H1 (cell line): ENCODE measurements around the gene MCF2L2. TPM values are rescaled to one million over a fixed set of nuclear protein-coding genes. Genes with fewer than 3 reads are reported as not detected.

Experiments
- CTCF ChIA-PET: fragments of 300-600 bp; sonication (Branson Sonifier 250); formaldehyde crosslinking; loops from one replicate; lab custom pipeline; 2021; ENCODE audit not compliant: partially characterized antibody; lab: Charles Lee
- POLR2A ChIA-PET: fragments of 300-600 bp; sonication (Branson Sonifier 250); formaldehyde crosslinking; loops from one replicate; lab custom pipeline; 2021; ENCODE audit warnings: inconsistent platforms; ENCODE audit not compliant: partially characterized antibody; lab: Charles Lee
- DNase-seq, 2 experiments: peaks; one replicate each; pipeline versions ENCODE4 v3.0.0 to v3.0.0-alpha.2; 2010 to 2022; ENCODE audit warnings: low spot score in 2 of 2, low read depth in 1 of 2, mixed read lengths in 1 of 2
- FAIRE-seq: peaks from 2 replicates; lab custom pipeline; 2011; peaks lifted over from hg19 to GRCh38; lab: Jason Lieb, UNC
- H2AFZ ChIP-seq: 2 replicates; pipeline ENCODE4 v1.8.1; 2012; ENCODE audit warnings: low read length, inconsistent platforms
- H2AK5ac ChIP-seq: 2 replicates; pipeline ENCODE4 v1.6.1; 2013; ENCODE audit warnings: low read depth, low read length
- H2BK120ac ChIP-seq: replicated peaks from 2 replicates; pipeline ENCODE3; 2013; ENCODE audit warnings: low read depth, low read length, inconsistent platforms
- H2BK12ac ChIP-seq: 2 replicates; pipeline ENCODE4 v1.6.1; 2013; ENCODE audit warnings: low read depth, low read length
- H2BK15ac ChIP-seq: 2 replicates; pipeline ENCODE4 v1.6.1; 2013; ENCODE audit warnings: low read length
- H2BK20ac ChIP-seq: 2 replicates; pipeline ENCODE4 v1.6.1; 2013; ENCODE audit warnings: low read length
- H2BK5ac ChIP-seq: 2 replicates; pipeline ENCODE4 v1.6.1; 2013; ENCODE audit warnings: low read depth, low read length
- H3K14ac ChIP-seq: 2 replicates; pipeline ENCODE4 v1.6.1; 2013; ENCODE audit warnings: inconsistent platforms; ENCODE audit not compliant: insufficient read length
- H3K18ac ChIP-seq: 2 replicates; pipeline ENCODE4 v1.6.1; 2013; ENCODE audit warnings: low read length; ENCODE audit errors: extremely low read depth
- H3K23ac ChIP-seq: 2 replicates; pipeline ENCODE4 v1.6.1; 2013; ENCODE audit warnings: inconsistent platforms; ENCODE audit not compliant: insufficient read length
- H3K23me2 ChIP-seq: 2 replicates; pipeline ENCODE4 v1.6.1; 2013; ENCODE audit warnings: low read depth, low read length
- H3K27ac ChIP-seq: 2 replicates; pipeline ENCODE4 v1.6.1; 2011; ENCODE audit warnings: low read depth, low read length, inconsistent platforms
- H3K27me3 ChIP-seq, 4 experiments: replicated peaks in 1 of 4; 1 replicate in 1 of 4; 2 replicates in 3 of 4; pipeline versions ENCODE4 v1.6.1 to v1.8.1; 2011 to 2013; ENCODE audit warnings: low read length in 3 of 4, mild to moderate bottlenecking in 3 of 4, inconsistent platforms in 2 of 4, mixed read lengths in 2 of 4, moderate library complexity in 1 of 4; ENCODE audit not compliant: control insufficient read depth in 3 of 4, insufficient read depth in 3 of 4; ENCODE audit errors: extremely low read depth in 1 of 4
- H3K36me3 ChIP-seq, 4 experiments: 2 replicates each; pipeline versions ENCODE4 v1.6.1 to v1.8.1; 2011 to 2013; ENCODE audit warnings: mild to moderate bottlenecking in 4 of 4, low read length in 3 of 4, moderate library complexity in 2 of 4, control low read depth in 1 of 4, inconsistent platforms in 1 of 4; ENCODE audit not compliant: insufficient read depth in 4 of 4, control insufficient read depth in 2 of 4
- H3K4ac ChIP-seq: replicated peaks from 2 replicates; pipeline ENCODE3; 2013; ENCODE audit warnings: low read length, low read depth, mixed read lengths, inconsistent platforms; ENCODE audit not compliant: insufficient read length
- H3K4me1 ChIP-seq, 4 experiments: replicated peaks in 1 of 4; 1 replicate in 1 of 4; 2 replicates in 3 of 4; pipeline versions ENCODE4 v1.6.1 to v1.8.1; 2011 to 2013; ENCODE audit warnings: low read length in 3 of 4, inconsistent platforms in 2 of 4, mixed read lengths in 1 of 4; ENCODE audit not compliant: insufficient read depth in 4 of 4, control insufficient read depth in 3 of 4
- H3K4me2 ChIP-seq, 2 experiments: 2 replicates each; pipeline versions ENCODE4 v1.6.1 to v1.8.1; 2011 to 2013; ENCODE audit warnings: low read depth in 2 of 2, low read length in 2 of 2, control low read depth in 1 of 2, inconsistent platforms in 1 of 2, mild to moderate bottlenecking in 1 of 2; ENCODE audit not compliant: insufficient read depth in 1 of 2
- H3K4me3 ChIP-seq, 4 experiments: fragments of 200-600, 300-600 bp in 1 of 4; sonication (generic), shearing (Covaris generic), sonication (Bioruptor Twin) in 1 of 4; 2 replicates each; pipeline versions ENCODE4 v1.5.1 to v1.8.1; 2011 to 2016; ENCODE audit warnings: low read length in 4 of 4, low read depth in 3 of 4, control low read depth in 2 of 4, inconsistent platforms in 2 of 4, mild to moderate bottlenecking in 2 of 4, mixed read lengths in 1 of 4, moderate library complexity in 1 of 4; ENCODE audit not compliant: insufficient read depth in 2 of 4; ENCODE audit errors: extremely low read depth in 1 of 4
- H3K56ac ChIP-seq: replicated peaks from 2 replicates; pipeline ENCODE3; 2013; ENCODE audit warnings: low read depth, mild to moderate bottlenecking, mixed read lengths, low read length, inconsistent platforms; ENCODE audit not compliant: insufficient read length
- H3K79me1 ChIP-seq: 2 replicates; pipeline ENCODE4 v1.6.1; 2013; ENCODE audit warnings: low read depth, low read length, control low read depth
- H3K79me2 ChIP-seq, 2 experiments: 2 replicates each; pipeline versions ENCODE4 v1.6.1 to v1.8.1; 2012 to 2013; ENCODE audit warnings: low read length in 2 of 2, mild to moderate bottlenecking in 2 of 2, inconsistent platforms in 1 of 2; ENCODE audit not compliant: insufficient read depth in 2 of 2, control insufficient read depth in 1 of 2
- H3K9ac ChIP-seq, 4 experiments: replicated peaks in 1 of 4; 1 replicate in 1 of 4; 2 replicates in 3 of 4; pipeline versions ENCODE4 v1.6.1 to v1.8.1; 2011 to 2013; ENCODE audit warnings: low read depth in 3 of 4, low read length in 3 of 4, control low read depth in 2 of 4, mild to moderate bottlenecking in 2 of 4, moderate library complexity in 2 of 4, inconsistent platforms in 1 of 4; ENCODE audit errors: extremely low read depth in 1 of 4
- H3K9me3 ChIP-seq, 2 experiments: 2 replicates each; pipeline versions ENCODE4 v1.6.1 to v1.8.1; 2012 to 2013; ENCODE audit warnings: mild to moderate bottlenecking in 2 of 2, moderate library complexity in 2 of 2, control low read depth in 1 of 2, inconsistent platforms in 1 of 2, low read depth in 1 of 2, low read length in 1 of 2, mixed read lengths in 1 of 2; ENCODE audit not compliant: insufficient read depth in 2 of 2
- H4K20me1 ChIP-seq, 2 experiments: replicated peaks in 1 of 2; 2 replicates each; pipeline versions ENCODE3 to v1.8.1; 2011 to 2013; ENCODE audit warnings: inconsistent platforms in 2 of 2, low read length in 2 of 2, mild to moderate bottlenecking in 1 of 2; ENCODE audit not compliant: insufficient read depth in 2 of 2, control insufficient read depth in 1 of 2
- H4K5ac ChIP-seq: 2 replicates; pipeline ENCODE4 v1.6.1; 2013; ENCODE audit warnings: low read length, low read depth, mixed read lengths, inconsistent platforms; ENCODE audit not compliant: insufficient read length
- H4K8ac ChIP-seq: 2 replicates; pipeline ENCODE4 v1.8.0; 2013; ENCODE audit warnings: mild to moderate bottlenecking, moderate library complexity, low read length, inconsistent platforms; ENCODE audit not compliant: insufficient read depth; ENCODE audit errors: extremely low read depth
- H4K91ac ChIP-seq: replicated peaks from 2 replicates; pipeline ENCODE3; 2013; ENCODE audit warnings: low read length, mixed read lengths, inconsistent platforms; ENCODE audit not compliant: insufficient read length
- BACH1 ChIP-seq: IDR thresholded peaks from 2 replicates; pipeline ENCODE4 v1.6.1; 2012; ENCODE audit warnings: low read length, improper control_type of control experiment
- CTBP2 ChIP-seq: IDR thresholded peaks from 2 replicates; pipeline ENCODE4 v1.7.0; 2011; ENCODE audit warnings: borderline replicate concordance, mild to moderate bottlenecking, moderate library complexity, mixed read lengths, low read length; ENCODE audit not compliant: insufficient read depth, insufficient read length
- EGR1 ChIP-seq: IDR thresholded peaks from 2 replicates; pipeline ENCODE4 v1.6.1; 2011; ENCODE audit warnings: low read depth, low read length, borderline replicate concordance
- FOSL1 ChIP-seq: IDR thresholded peaks from 2 replicates; pipeline ENCODE4 v1.6.1; 2011; ENCODE audit warnings: mild to moderate bottlenecking, low read depth, low read length, moderate library complexity; ENCODE audit not compliant: insufficient read depth
- MAFK ChIP-seq: IDR thresholded peaks from 2 replicates; pipeline ENCODE4 v1.6.1; 2012; ENCODE audit warnings: low read depth, mild to moderate bottlenecking, improper control_type of control experiment, low read length
- NANOG ChIP-seq: IDR thresholded peaks from 2 replicates; pipeline ENCODE4 v1.6.1; 2011; ENCODE audit warnings: low read length, low read depth, mild to moderate bottlenecking, inconsistent platforms; ENCODE audit not compliant: insufficient read depth, poor library complexity, severe bottlenecking
- POLR2A ChIP-seq, 2 experiments: IDR thresholded peaks; 1 replicate in 1 of 2; 2 replicates in 1 of 2; pipeline ENCODE4 v1.6.1; 2011; ENCODE audit warnings: low read depth in 2 of 2, low read length in 2 of 2, mild to moderate bottlenecking in 2 of 2; ENCODE audit errors: control extremely low read depth in 1 of 2
- POLR2AphosphoS5 ChIP-seq: IDR thresholded peaks from 2 replicates; pipeline ENCODE4 v1.6.1; 2011; ENCODE audit warnings: low read depth, low read length
- SIN3A ChIP-seq, 2 experiments: IDR thresholded peaks in 1 of 2; conservative IDR thresholded peaks in 1 of 2; 2 replicates each; pipeline ENCODE4 v1.6.1; 2011 to 2012; ENCODE audit warnings: low read length in 2 of 2, improper control_type of control experiment in 1 of 2, low read depth in 1 of 2, mild to moderate bottlenecking in 1 of 2
- TAF7 ChIP-seq: optimal IDR thresholded peaks from 2 replicates; pipeline ENCODE3; 2011; ENCODE audit warnings: low read depth, mild to moderate bottlenecking, inconsistent platforms, low read length, moderate library complexity, borderline replicate concordance
- TBP ChIP-seq: IDR thresholded peaks from 2 replicates; pipeline ENCODE4 v1.6.1; 2011; ENCODE audit warnings: low read depth, low read length, improper control_type of control experiment
- WGBS, 2 experiments: shearing (Covaris generic) in 1 of 2; methylation state at CpG; one replicate each; pipeline versions ENCODE4 v1.1.6 to v1.1.7; 2013 to 2015; ENCODE audit warnings: low lambda C conversion rate in 2 of 2, mixed read lengths in 2 of 2, inconsistent platforms in 1 of 2, low coverage in 1 of 2, missing lambda C conversion rate in 1 of 2; ENCODE audit not compliant: insufficient replicate concordance in 2 of 2, insufficient coverage in 1 of 2, insufficient read length in 1 of 2; ENCODE audit errors: extremely low coverage in 1 of 2, missing lambda C conversion rate in 1 of 2; 5-methylcytosine and 5-hydroxymethylcytosine counted together
- polyA plus RNA-seq, 7 experiments: library from polyadenylated mRNA; depleted of rRNA in 3 of 7; stranded (reverse) in 5 of 7; unstranded in 2 of 7; fragments of >200 nt in 5 of 7; fragments of 200-250 nt in 2 of 7; gene quantifications; 1 replicate in 5 of 7; 2 replicates in 1 of 7; 4 replicates in 1 of 7; pipeline versions ENCODE4 v1.2.1 to v1.2.3, GENCODE V29; 2011 to 2013; ENCODE audit warnings: missing spikeins in 2 of 7, mixed read lengths in 2 of 7
- total RNA-seq: library from RNA; stranded (reverse); fragmentation: NEBNext Ultra II Directional; extraction: Animal tissue kit (Norgen Biotek cat#: 25700); gene quantifications from 2 replicates; pipeline ENCODE4 v1.2.1, GENCODE V29; 2021
- TF ChIP-seq, protein P1 (sequence below): IDR thresholded peaks from 2 replicates; pipeline ENCODE4 v1.6.1; 2012; ENCODE audit warnings: low read length, inconsistent platforms

MCF2L2 gene
- total and polyA plus RNA-seq, 2 of the 8 experiments (the other 6 are each of a cell fraction or from before 2014, with no cell fraction given), result 4.1 to 13.7 TPM

DNA sequence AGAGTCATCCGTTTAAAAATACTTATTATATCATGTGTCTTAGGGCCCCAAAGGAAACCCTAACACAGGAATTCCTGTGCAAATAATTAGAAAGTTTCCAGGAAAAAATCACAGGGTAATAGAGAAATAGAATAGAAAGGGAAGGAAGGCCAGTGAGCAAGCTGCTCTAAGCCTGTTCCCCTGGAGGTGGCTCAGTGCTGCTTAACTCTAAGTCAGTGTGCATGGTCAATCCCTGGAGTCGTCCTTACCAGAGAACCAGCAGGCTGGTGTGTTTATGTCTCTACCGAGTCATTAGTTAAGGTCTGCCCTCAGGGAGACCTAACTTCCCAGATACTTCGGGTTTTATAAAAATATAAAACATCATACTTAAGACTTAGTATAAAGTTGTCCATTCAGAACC is 21.0 kb upstream of the MCF2L2 start:
- no peaks in the 10 kb centered on the region for H3K9me3 ChIP-seq
- 58% methylated on average over 4 of the region's 4 CpGs; no CpG with 5 or more reads in 1 of the 2 experiments for WGBS, 2 experiments
- TF ChIP-seq SIN3A (conservative IDR thresholded peaks at IDR 0.05 in 1 of 2, IDR thresholded peaks at IDR 0.05 in 1 of 2; ENCODE audit: low read depth in 1 of 2, low read length in 2 of 2), result no peak
- TF ChIP-seq NANOG, result no peak
- TF ChIP-seq, protein P1, sequence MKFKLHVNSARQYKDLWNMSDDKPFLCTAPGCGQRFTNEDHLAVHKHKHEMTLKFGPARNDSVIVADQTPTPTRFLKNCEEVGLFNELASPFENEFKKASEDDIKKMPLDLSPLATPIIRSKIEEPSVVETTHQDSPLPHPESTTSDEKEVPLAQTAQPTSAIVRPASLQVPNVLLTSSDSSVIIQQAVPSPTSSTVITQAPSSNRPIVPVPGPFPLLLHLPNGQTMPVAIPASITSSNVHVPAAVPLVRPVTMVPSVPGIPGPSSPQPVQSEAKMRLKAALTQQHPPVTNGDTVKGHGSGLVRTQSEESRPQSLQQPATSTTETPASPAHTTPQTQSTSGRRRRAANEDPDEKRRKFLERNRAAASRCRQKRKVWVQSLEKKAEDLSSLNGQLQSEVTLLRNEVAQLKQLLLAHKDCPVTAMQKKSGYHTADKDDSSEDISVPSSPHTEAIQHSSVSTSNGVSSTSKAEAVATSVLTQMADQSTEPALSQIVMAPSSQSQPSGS, result no peak
- no peak for TF ChIP-seq MAFK
- TF ChIP-seq EGR1, result no peak
- no peak for TF ChIP-seq POLR2A (IDR thresholded peaks at IDR 0.05; ENCODE audit: control extremely low read depth in 1 of 2, low read depth in 2 of 2, low read length in 2 of 2)
- no peak for TF ChIP-seq TBP
- no peak for TF ChIP-seq POLR2AphosphoS5
- TF ChIP-seq TAF7, result no peak
- no peak for TF ChIP-seq BACH1
- TF ChIP-seq FOSL1, result no peak
- no peak for TF ChIP-seq CTBP2

More for the DNA sequence above, 21.0 kb upstream of the MCF2L2 start:
- no peak overlapping the region for H2BK120ac ChIP-seq
- H3K79me1 ChIP-seq, result no peaks in the 10 kb centered on the region
- H2BK20ac ChIP-seq, result no peak overlapping the region
- CTCF ChIA-PET, result interaction anchor here (1.0 kb wide), 1 partner anchor 28 kb away, joined by 3 read pairs; no protein-coding TSS in a partner anchor
- H3K23me2 ChIP-seq, result peaks cover 5% of the 10 kb centered on the region; the same call in 1 of the 2 replicates
- H3K4me2 ChIP-seq, result peak overlapping the region; percentile 4 to 8; a peak in 1 of 4 replicates
- no peak overlapping the region for H2BK12ac ChIP-seq
- H3K79me2 ChIP-seq, result peaks cover 0 to 30% of the 10 kb centered on the region in 2 experiments; a peak in 3 of 4 replicates
- H2BK15ac ChIP-seq, result no peak overlapping the region
- H3K36me3 ChIP-seq, result peaks cover 0 to 16% (median 9%) of the 10 kb centered on the region in 4 experiments; a peak in 5 of 8 replicates
- no peak overlapping the region for H3K4ac ChIP-seq
- POLR2A ChIA-PET, result no interaction called here
- H3K9ac ChIP-seq, result no peak overlapping the region
- H2AK5ac ChIP-seq, result no peak overlapping the region
- H4K91ac ChIP-seq, result no peak overlapping the region
- peak in 1 of 2 experiments; percentile 33 for DNase-seq
- H3K23ac ChIP-seq, result no peak overlapping the region
- H3K27ac ChIP-seq, result no peak overlapping the region
- no peak overlapping the region for H4K5ac ChIP-seq
- peak overlapping the region in 1 of 4 experiments; percentile 90; a peak in 1 of 8 replicates for H3K4me3 ChIP-seq
- no peak overlapping the region for H3K18ac ChIP-seq
- H2AFZ ChIP-seq, result no peak overlapping the region
- H3K4me1 ChIP-seq, result no peaks in the 10 kb centered on the region
- no peaks in the 10 kb centered on the region for H4K20me1 ChIP-seq
- H3K27me3 ChIP-seq, result no peaks in the 10 kb centered on the region
- H2BK5ac ChIP-seq, result no peak overlapping the region
- no peak overlapping the region for H4K8ac ChIP-seq
- no peak for FAIRE-seq
- H3K14ac ChIP-seq, result no peak overlapping the region
- H3K56ac ChIP-seq, result no peak overlapping the region
